ENCODE data around the gene MYL3. TPM values are rescaled to one million over a fixed set of nuclear protein-coding genes. Genes with fewer than 3 reads are reported as not detected.
A peak's percentile ranks its signal among the peaks of the same experiment; 100 is the strongest.

MYL3 gene
- total and polyA plus RNA-seq, 2 donors: 4.0 to 19.8 TPM

DNA sequence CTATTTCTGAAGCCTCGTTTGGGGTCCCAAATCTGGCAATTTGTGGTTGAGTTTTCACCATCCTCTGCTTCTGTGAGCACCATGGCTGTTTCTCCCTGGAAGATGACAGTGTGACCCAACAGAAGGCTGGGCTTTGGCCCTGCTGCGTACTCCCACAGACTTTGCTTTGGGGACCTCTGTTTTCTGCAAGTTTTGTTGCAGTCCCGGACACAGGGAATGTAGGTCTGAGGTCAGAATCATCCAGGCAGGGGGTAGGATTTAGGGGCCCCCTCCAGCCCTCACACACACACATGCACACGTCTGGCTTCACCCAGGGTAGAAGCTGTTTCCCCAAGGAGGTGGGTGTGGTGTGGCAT lies 20.6 kb upstream of the MYL3 start:
- H3K27ac ChIP-seq (ENCODE audit: low read depth): no peak overlapping the region
- 70% methylated on average over 4 of the region's 4 CpGs for WGBS
- H3K36me3 ChIP-seq (ENCODE audit: insufficient read depth): no peaks in the 10 kb centered on the region
- H3K4me3 ChIP-seq (ENCODE audit: low read depth, low read length): peak overlapping the region; percentile 63
- H3K4me1 ChIP-seq (ENCODE audit: insufficient read depth): no peaks in the 10 kb centered on the region
- DNase-seq (ENCODE audit: extremely low spot score): no peak

- DNase-seq (ENCODE audit: extremely low spot score): no peak
- Histone ChIP-seq H3K4me1 (ENCODE audit: insufficient read depth) (no peaks in the 10 kb centered on the region), H3K36me3 (ENCODE audit: insufficient read depth) (no peaks in the 10 kb centered on the region), H3K27ac (ENCODE audit: low read depth) (no peak overlapping the region), H3K4me3 (ENCODE audit: low read depth, low read length) (peak overlapping the region; percentile 63)
- WGBS: 4% methylated on average over 70 of the region's 78 CpGs
Observed at GRCh38 chr3:46883054-46883829, 20.0 kb upstream of the MYL3 start.

DNA sequence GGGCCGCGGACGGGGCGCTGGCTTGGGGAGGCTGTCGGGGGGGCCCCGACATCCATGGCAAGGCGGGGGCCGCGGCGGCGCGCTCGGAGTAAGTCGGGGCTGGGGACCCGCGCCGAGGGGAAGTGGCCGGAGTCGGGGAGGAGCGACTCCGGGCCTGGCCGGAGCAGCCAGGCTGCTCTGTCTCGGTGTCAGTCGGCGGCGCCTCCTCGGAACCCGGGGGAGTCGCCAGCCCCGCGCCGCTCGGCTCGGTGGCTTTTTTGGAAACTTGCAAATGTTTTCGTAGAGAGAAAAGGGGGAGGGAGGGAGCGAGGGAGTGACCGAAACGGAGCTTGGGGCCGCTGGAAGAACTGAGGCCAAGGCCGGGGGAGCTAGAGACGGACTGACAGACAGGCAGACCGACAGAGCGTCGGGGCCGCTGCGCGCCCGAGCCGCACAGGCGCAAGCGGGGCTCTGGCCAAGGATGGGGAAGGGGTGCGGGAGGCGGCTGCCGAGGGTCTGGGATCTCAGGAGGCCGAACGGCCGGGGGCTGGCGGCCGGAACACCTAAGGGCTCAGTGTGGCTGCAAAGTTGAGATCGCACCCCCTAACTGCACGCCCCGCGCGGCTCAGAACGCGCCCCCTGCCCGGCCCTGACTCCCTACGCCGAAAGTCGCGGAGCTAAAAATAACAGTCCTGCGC lies 19.3 kb upstream of the MYL3 start:
- peak overlapping the region; percentile 83 for H3K27ac ChIP-seq (ENCODE audit: low read depth)
- under 1% methylated on average over 72 of the region's 72 CpGs for WGBS
- H3K4me3 ChIP-seq (ENCODE audit: low read depth, low read length): peak overlapping the region; percentile 63
- DNase-seq (ENCODE audit: extremely low spot score): no peak
- no peaks in the 10 kb centered on the region for H3K36me3 ChIP-seq (ENCODE audit: insufficient read depth)
- H3K4me1 ChIP-seq (ENCODE audit: insufficient read depth): no peaks in the 10 kb centered on the region

GRCh38 chr3:46881596-46882376 lies 18.5 kb upstream of the MYL3 start:
- H3K4me1 ChIP-seq (ENCODE audit: insufficient read depth): no peaks in the 10 kb centered on the region
- DNase-seq (ENCODE audit: extremely low spot score): no peak
- WGBS: 2% methylated on average over 81 of the region's 83 CpGs

GRCh38 chr3:46880884-46881595 lies 17.8 kb upstream of the MYL3 start:
- no peak overlapping the region for H3K27ac ChIP-seq (ENCODE audit: low read depth)
- H3K4me3 ChIP-seq (ENCODE audit: low read depth, low read length): peak overlapping the region; percentile 63
- DNase-seq (ENCODE audit: extremely low spot score): no peak
- H3K4me1 ChIP-seq (ENCODE audit: insufficient read depth): no peaks in the 10 kb centered on the region
- WGBS: 35% methylated on average over 29 of the region's 29 CpGs
- no peaks in the 10 kb centered on the region for H3K36me3 ChIP-seq (ENCODE audit: insufficient read depth)

More at GRCh38 chr3:46881596-46882376, 18.5 kb upstream of the MYL3 start:
- no peaks in the 10 kb centered on the region for H3K36me3 ChIP-seq (ENCODE audit: insufficient read depth)
- H3K4me3 ChIP-seq (ENCODE audit: low read depth, low read length): peak overlapping the region; percentile 63
- peak overlapping the region; percentile 83 for H3K27ac ChIP-seq (ENCODE audit: low read depth)

- no peaks in the 10 kb centered on the region for H3K4me1 ChIP-seq (ENCODE audit: insufficient read depth)
- H3K27ac ChIP-seq (ENCODE audit: low read depth): no peak overlapping the region
- no peaks in the 10 kb centered on the region for H3K36me3 ChIP-seq (ENCODE audit: insufficient read depth)
- DNase-seq (ENCODE audit: extremely low spot score): no peak
- no peak overlapping the region for H3K4me3 ChIP-seq (ENCODE audit: low read depth, low read length)
- WGBS: 47% methylated on average over 2 of the region's 2 CpGs
Observed at GRCh38 chr3:46878781-46879436, 15.7 kb upstream of the MYL3 start.

DNA sequence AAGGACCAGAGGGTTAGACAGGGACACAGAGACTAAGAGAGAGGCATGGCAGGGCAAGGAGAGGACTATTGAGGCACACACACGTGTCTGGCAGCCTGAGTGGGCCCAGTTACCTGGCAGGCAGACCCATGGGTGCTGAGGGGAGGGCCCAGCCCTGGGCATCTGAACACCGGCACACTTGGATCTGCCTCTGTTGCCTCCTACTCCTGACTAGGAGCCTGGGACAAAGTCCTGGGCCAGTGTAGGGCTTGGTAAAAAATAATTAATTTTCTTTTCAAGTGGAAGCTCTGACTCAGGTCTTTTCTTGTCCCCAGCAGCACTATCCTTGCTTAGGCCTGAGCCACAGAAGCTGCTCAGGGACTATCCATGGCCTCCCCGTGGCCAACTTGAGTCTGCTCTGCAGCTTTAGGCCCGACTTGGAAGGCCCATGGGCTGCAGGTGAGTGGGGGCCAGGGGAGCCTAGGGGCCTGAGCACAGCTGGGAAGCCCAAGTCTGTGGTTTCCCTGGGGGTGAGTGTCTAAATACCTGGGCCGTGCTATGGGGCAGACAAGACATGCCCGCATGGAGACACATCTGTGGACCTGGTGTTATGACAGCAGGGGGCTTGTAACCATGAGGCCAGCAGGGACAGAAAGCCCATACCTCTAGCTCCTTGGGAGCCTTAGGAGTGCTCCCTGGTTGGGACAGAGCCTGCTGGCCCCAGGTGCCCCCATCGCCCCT lies 14.3 kb upstream of the MYL3 start, which contains the start of gene PTH1R:
Gene PTH1R, plus strand, starts transcription at position 316 of the 720 bp plus-strand sequence. CDS start 5,839 bp downstream, outside the sequence.
- H3K4me3 ChIP-seq (ENCODE audit: low read depth, low read length): no peak within 1 kb of the TSS
- 89% methylated on average over 7 of the region's 7 CpGs for WGBS
- H3K27ac ChIP-seq (ENCODE audit: low read depth): no peak within 1 kb of the TSS

GRCh38 chr3:46876313-46877300 lies 13.4 kb upstream of the MYL3 start:
- WGBS: 94% methylated on average over 10 of the region's 10 CpGs
- H3K4me3 ChIP-seq (ENCODE audit: low read depth, low read length): no peak overlapping the region
- no peak for DNase-seq (ENCODE audit: extremely low spot score)
- H3K36me3 ChIP-seq (ENCODE audit: insufficient read depth): no peaks in the 10 kb centered on the region
- H3K4me1 ChIP-seq (ENCODE audit: insufficient read depth): no peaks in the 10 kb centered on the region
- H3K27ac ChIP-seq (ENCODE audit: low read depth): no peak overlapping the region

More for the DNA sequence above, 14.3 kb upstream of the MYL3 start, which contains the start of gene PTH1R:
- no peak for DNase-seq (ENCODE audit: extremely low spot score)
- H3K4me1 ChIP-seq (ENCODE audit: insufficient read depth): no peaks in the 10 kb centered on the region
- H3K36me3 ChIP-seq (ENCODE audit: insufficient read depth): no peaks in the 10 kb centered on the region

DNA sequence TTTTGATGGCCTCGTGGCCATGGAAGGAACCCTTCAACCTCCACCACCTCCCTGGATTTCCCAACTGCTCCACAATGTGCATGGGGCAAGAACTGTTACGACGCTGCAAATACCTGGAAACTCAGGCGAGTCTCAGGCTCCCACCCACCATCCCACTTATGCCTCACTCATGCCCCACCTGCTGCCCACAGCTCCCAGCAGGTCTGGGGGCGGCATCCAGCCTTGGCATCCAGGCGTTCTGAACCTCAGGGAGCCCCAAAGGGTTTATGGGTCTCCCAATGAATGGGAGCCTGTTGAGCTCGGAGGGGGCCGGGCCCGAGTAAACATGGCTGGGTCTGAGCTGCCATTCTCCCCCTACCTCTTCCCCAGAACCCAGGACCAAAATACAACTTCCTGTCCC lies 12.3 kb upstream of the MYL3 start:
- Histone ChIP-seq H3K4me3 (ENCODE audit: low read depth, low read length) (no peak overlapping the region), H3K36me3 (ENCODE audit: insufficient read depth) (no peaks in the 10 kb centered on the region), H3K27ac (ENCODE audit: low read depth) (no peak overlapping the region), H3K4me1 (ENCODE audit: insufficient read depth) (no peaks in the 10 kb centered on the region)
- DNase-seq (ENCODE audit: extremely low spot score): no peak
- 94% methylated on average over 9 of the region's 9 CpGs for WGBS

GRCh38 chr3:46874430-46874829 lies 11.2 kb upstream of the MYL3 start:
- 22% methylated on average over 18 of the region's 18 CpGs for WGBS
- Histone ChIP-seq H3K4me1 (ENCODE audit: insufficient read depth) (no peaks in the 10 kb centered on the region), H3K36me3 (ENCODE audit: insufficient read depth) (no peaks in the 10 kb centered on the region), H3K27ac (ENCODE audit: low read depth) (no peak overlapping the region), H3K4me3 (ENCODE audit: low read depth, low read length) (no peak overlapping the region)
- no peak for DNase-seq (ENCODE audit: extremely low spot score)

DNA sequence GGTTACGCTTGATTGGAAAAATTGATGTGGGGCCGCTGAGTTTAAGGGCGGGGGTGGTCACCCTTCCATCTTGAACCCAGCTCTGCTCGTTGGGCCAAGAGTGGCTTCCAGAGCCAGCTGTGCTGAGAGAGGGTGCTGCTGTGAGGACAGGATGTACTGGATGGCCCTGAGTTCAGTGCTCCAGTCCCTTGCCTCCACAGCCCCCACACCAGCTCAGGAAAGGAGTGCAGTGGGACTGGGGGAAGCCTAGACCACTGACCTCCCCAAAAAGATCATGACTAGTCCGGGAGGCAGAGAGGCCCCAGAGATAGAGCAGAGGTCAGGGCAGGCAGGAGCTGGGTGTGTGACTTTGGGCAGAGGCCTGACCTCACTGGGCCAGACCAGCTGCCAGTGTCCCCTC lies 10.3 kb upstream of the MYL3 start:
- Histone ChIP-seq H3K36me3 (ENCODE audit: insufficient read depth) (no peaks in the 10 kb centered on the region), H3K4me1 (ENCODE audit: insufficient read depth) (no peaks in the 10 kb centered on the region), H3K27ac (ENCODE audit: low read depth) (no peak overlapping the region), H3K4me3 (ENCODE audit: low read depth, low read length) (no peak overlapping the region)
- no peak for DNase-seq (ENCODE audit: extremely low spot score)
- 79% methylated on average over 5 of the region's 5 CpGs for WGBS
